ENCODE measurements around the gene RBM33. TPM values are rescaled to one million over a fixed set of nuclear protein-coding genes. Genes with fewer than 3 reads are reported as not detected.

RBM33 gene
- total and polyA plus RNA-seq, 10 of the 15 experiments (the other 5 are each of a cell fraction or from before 2014, with no cell fraction given), result 4.7 to 67.2 (median 24.3) TPM

DNA sequence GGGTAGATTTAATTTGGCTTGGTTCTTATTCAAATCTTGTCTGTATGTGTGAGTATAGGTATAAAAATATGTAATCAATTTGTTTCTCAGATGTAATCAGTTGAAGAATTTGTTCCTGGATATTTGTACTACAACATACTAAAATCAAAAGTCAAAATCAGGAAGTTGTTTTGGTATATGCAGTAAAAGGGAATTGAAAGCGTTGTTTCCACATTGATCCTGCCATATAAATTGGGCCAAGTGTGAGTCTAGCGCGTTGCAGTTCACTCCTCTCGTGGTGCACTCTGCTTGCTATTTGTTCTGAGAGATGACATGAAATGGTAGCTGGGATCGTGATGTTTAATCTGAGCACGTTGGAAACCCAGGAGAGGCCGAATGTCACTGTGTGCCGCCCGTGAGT, 111.9 kb downstream of the RBM33 start (continued):
- TF ChIP-seq ZNF24 (IDR thresholded peaks at IDR 0.05) (no peak), PAX8 (IDR thresholded peaks at IDR 0.05) (no peak), SREBF2 (IDR thresholded peaks at IDR 0.05; ENCODE audit: low read length) (no peak), STAT3 (IDR thresholded peaks at IDR 0.05; ENCODE audit: low read depth, low read length) (no peak), NR2C1 (IDR thresholded peaks at IDR 0.05) (no peak), NFYB (IDR thresholded peaks at IDR 0.05; ENCODE audit: insufficient read depth, low read depth, low read length) (no peak)
- TF ChIP-seq, protein P1, sequence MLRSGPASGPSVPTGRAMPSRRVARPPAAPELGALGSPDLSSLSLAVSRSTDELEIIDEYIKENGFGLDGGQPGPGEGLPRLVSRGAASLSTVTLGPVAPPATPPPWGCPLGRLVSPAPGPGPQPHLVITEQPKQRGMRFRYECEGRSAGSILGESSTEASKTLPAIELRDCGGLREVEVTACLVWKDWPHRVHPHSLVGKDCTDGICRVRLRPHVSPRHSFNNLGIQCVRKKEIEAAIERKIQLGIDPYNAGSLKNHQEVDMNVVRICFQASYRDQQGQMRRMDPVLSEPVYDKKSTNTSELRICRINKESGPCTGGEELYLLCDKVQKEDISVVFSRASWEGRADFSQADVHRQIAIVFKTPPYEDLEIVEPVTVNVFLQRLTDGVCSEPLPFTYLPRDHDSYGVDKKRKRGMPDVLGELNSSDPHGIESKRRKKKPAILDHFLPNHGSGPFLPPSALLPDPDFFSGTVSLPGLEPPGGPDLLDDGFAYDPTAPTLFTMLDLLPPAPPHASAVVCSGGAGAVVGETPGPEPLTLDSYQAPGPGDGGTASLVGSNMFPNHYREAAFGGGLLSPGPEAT (IDR thresholded peaks at IDR 0.05; ENCODE audit: low read depth), result peak; percentile 25; the same call in 1 of the 2 replicates
- TF ChIP-seq, protein P2, sequence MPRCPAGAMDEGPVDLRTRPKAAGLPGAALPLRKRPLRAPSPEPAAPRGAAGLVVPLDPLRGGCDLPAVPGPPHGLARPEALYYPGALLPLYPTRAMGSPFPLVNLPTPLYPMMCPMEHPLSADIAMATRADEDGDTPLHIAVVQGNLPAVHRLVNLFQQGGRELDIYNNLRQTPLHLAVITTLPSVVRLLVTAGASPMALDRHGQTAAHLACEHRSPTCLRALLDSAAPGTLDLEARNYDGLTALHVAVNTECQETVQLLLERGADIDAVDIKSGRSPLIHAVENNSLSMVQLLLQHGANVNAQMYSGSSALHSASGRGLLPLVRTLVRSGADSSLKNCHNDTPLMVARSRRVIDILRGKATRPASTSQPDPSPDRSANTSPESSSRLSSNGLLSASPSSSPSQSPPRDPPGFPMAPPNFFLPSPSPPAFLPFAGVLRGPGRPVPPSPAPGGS (IDR thresholded peaks at IDR 0.05; ENCODE audit: borderline replicate concordance, insufficient read depth, low read depth, low read length, poor library complexity, severe bottlenecking), result no peak

DNA sequence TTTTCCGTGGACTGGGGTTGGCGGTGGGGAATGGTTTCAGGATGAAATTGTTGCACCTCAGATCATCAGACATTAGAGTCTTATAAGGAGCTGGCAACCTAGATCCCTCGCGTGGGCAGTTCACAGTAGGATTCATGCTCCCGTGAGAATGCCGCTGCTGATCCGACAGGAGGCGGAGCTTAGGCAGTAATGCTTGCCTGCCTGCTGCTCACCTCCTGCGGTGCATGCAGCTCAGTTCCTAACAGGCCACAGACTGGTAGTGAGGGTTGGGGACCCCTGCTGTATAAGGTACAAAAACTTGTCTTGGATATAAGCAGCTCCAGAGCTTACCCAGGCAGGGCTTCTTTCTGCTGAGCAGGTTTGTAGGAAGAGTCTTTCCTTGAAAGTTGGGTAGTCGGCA, 113.9 kb downstream of the RBM33 start:
- in situ Hi-C loops (cut with MboI), result loop anchor here (10.0 to 25.0 kb wide), 2 partner anchors 371 to 554 kb away; no protein-coding TSS in a partner anchor
- TF ChIP-seq BRCA1 (IDR thresholded peaks at IDR 0.05; ENCODE audit: low read depth, low read length), result no peak
- TF ChIP-seq, protein P3, sequence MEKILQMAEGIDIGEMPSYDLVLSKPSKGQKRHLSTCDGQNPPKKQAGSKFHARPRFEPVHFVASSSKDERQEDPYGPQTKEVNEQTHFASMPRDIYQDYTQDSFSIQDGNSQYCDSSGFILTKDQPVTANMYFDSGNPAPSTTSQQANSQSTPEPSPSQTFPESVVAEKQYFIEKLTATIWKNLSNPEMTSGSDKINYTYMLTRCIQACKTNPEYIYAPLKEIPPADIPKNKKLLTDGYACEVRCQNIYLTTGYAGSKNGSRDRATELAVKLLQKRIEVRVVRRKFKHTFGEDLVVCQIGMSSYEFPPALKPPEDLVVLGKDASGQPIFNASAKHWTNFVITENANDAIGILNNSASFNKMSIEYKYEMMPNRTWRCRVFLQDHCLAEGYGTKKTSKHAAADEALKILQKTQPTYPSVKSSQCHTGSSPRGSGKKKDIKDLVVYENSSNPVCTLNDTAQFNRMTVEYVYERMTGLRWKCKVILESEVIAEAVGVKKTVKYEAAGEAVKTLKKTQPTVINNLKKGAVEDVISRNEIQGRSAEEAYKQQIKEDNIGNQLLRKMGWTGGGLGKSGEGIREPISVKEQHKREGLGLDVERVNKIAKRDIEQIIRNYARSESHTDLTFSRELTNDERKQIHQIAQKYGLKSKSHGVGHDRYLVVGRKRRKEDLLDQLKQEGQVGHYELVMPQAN (conservative IDR thresholded peaks at IDR 0.05), result no peak
- TF ChIP-seq, protein P4, sequence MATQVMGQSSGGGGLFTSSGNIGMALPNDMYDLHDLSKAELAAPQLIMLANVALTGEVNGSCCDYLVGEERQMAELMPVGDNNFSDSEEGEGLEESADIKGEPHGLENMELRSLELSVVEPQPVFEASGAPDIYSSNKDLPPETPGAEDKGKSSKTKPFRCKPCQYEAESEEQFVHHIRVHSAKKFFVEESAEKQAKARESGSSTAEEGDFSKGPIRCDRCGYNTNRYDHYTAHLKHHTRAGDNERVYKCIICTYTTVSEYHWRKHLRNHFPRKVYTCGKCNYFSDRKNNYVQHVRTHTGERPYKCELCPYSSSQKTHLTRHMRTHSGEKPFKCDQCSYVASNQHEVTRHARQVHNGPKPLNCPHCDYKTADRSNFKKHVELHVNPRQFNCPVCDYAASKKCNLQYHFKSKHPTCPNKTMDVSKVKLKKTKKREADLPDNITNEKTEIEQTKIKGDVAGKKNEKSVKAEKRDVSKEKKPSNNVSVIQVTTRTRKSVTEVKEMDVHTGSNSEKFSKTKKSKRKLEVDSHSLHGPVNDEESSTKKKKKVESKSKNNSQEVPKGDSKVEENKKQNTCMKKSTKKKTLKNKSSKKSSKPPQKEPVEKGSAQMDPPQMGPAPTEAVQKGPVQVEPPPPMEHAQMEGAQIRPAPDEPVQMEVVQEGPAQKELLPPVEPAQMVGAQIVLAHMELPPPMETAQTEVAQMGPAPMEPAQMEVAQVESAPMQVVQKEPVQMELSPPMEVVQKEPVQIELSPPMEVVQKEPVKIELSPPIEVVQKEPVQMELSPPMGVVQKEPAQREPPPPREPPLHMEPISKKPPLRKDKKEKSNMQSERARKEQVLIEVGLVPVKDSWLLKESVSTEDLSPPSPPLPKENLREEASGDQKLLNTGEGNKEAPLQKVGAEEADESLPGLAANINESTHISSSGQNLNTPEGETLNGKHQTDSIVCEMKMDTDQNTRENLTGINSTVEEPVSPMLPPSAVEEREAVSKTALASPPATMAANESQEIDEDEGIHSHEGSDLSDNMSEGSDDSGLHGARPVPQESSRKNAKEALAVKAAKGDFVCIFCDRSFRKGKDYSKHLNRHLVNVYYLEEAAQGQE (IDR thresholded peaks at IDR 0.05; ENCODE audit: low read depth, low read length), result no peak

More for the DNA sequence above, 113.9 kb downstream of the RBM33 start:
- H3K79me2 ChIP-seq (ENCODE audit: control insufficient read depth, insufficient read depth, low read length), result peaks cover 88% of the 10 kb centered on the region
- peaks cover 15% of the 10 kb centered on the region; the same call in 2 of the 3 replicates for H3K9me3 ChIP-seq (replicated peaks; ENCODE audit: control insufficient read depth, insufficient read depth, low read length)
- no peaks in the 10 kb centered on the region for H3K27me3 ChIP-seq (replicated peaks in 1 of 2; ENCODE audit: control insufficient read depth in 2 of 2, insufficient read depth in 2 of 2, low read length in 1 of 2)
- H3K4me1 ChIP-seq (ENCODE audit: control insufficient read depth, insufficient read depth, low read length), result peaks cover 42% of the 10 kb centered on the region
- no peak overlapping the region for H3K4me2 ChIP-seq (ENCODE audit: control insufficient read depth, insufficient read depth)
- ChIA-PET POLR2A (interaction anchor here (1.2 kb wide), 1 partner anchor 9 kb away, joined by 4 read pairs; no protein-coding TSS in a partner anchor), RAD21 (ENCODE audit: unreplicated experiment) (no interaction called here), CTCF (interaction anchor here (0.6 to 3.6 kb wide), 3 partner anchors 9 to 206 kb away, joined by 3 to 17 read pairs (median 8); no protein-coding TSS in a partner anchor), SMC1A (ENCODE audit: uncharacterized antibody, unreplicated experiment) (interaction anchor here (0.6 to 1.2 kb wide), 2 partner anchors 368 to 830 kb away, joined by 3 read pairs; no protein-coding TSS in a partner anchor)
- H3K36me3 ChIP-seq (ENCODE audit: control insufficient read depth in 2 of 2, insufficient read depth in 2 of 2, low read length in 1 of 2), result peaks cover 15 to 19% of the 10 kb centered on the region in 2 experiments
- no peaks in the 10 kb centered on the region for H4K20me1 ChIP-seq (ENCODE audit: control insufficient read depth, insufficient read depth)
- H3K27ac ChIP-seq (ENCODE audit: control insufficient read depth, insufficient read depth), result no peak overlapping the region
- over 99% methylated on average over 10 of the region's 10 CpGs for WGBS (ENCODE audit: insufficient coverage, insufficient replicate concordance, low lambda C conversion rate, missing lambda C conversion rate)
- intact Hi-C loops (cut with micrococcal nuclease; ENCODE audit: unreplicated experiment), result loop anchor here (10.0 kb wide), 1 partner anchor 554 kb away; no protein-coding TSS in a partner anchor
- FAIRE-seq, result no peak
- ATAC-seq, result no peak
- DNase-seq (ENCODE audit: low read depth, low spot score), result no peak
- no peak overlapping the region for H2AFZ ChIP-seq (ENCODE audit: control insufficient read depth, low read depth, low read length)
- no peak overlapping the region for H3K9ac ChIP-seq (ENCODE audit: control insufficient read depth, insufficient read depth, low read length)
- no TSS peak for BruUV-seq (replicated peaks)
- H3K4me3 ChIP-seq, result no peak overlapping the region
